AG04450 (cell line): Measurements from ENCODE around the gene SPATA6L. TPM values are rescaled to one million over a fixed set of nuclear protein-coding genes. Genes with fewer than 3 reads are reported as not detected.
"Not testable (repeated sequence)": the region's sequence is repeated elsewhere in the genome, so short reads cannot be mapped to it uniquely, and the experiment has no call there.

ENCODE experiments used
- CTCF ChIA-PET: fragments of 300-600, 350-600 bp; formaldehyde crosslinking; extraction: SDS; loops from one replicate; lab custom pipeline; 2022; ENCODE audit warnings: antibody characterized with exemption, inconsistent platforms; lab: Charles Lee
- POLR2A ChIA-PET: fragments of 350-600 bp; formaldehyde crosslinking; extraction: SDS; loops from one replicate; lab custom pipeline; 2021; ENCODE audit warnings: antibody characterized with exemption, inconsistent platforms; lab: Yijun Ruan, JAX
- DNase-seq: peaks from one replicate; pipeline ENCODE4 v3.0.0-alpha.2; 2011; ENCODE audit warnings: low read depth, low spot score
- H3K27ac ChIP-seq: one replicate; pipeline ENCODE4 v1.5.1; 2012; ENCODE audit warnings: low read depth, low read length, control low read depth
- H3K27me3 ChIP-seq: one replicate; pipeline ENCODE4 v1.6.0; 2012; ENCODE audit warnings: low read length; ENCODE audit not compliant: control insufficient read depth, insufficient read depth
- H3K4me3 ChIP-seq: 2 replicates; pipeline ENCODE4 v1.5.1; 2011; ENCODE audit warnings: mild to moderate bottlenecking, low read depth, low read length, control low read depth
- H3K9me3 ChIP-seq: 2 replicates; pipeline ENCODE4 v1.5.1; 2012; ENCODE audit warnings: low read length; ENCODE audit not compliant: control insufficient read depth, insufficient read depth
- polyA plus RNA-seq: library from polyadenylated mRNA; depleted of rRNA; stranded (reverse); fragments of >200 nt; gene quantifications from 2 replicates; pipeline ENCODE4 v1.2.3, GENCODE V29; 2011
- TF ChIP-seq, protein P1 (sequence below): IDR thresholded peaks from 2 replicates; pipeline ENCODE4 v1.5.1; 2011; ENCODE audit warnings: low read depth, low read length, control low read depth, inconsistent platforms

Gene SPATA6L
- polyA plus RNA-seq, 1 experiment, result 1.0 TPM

DNA sequence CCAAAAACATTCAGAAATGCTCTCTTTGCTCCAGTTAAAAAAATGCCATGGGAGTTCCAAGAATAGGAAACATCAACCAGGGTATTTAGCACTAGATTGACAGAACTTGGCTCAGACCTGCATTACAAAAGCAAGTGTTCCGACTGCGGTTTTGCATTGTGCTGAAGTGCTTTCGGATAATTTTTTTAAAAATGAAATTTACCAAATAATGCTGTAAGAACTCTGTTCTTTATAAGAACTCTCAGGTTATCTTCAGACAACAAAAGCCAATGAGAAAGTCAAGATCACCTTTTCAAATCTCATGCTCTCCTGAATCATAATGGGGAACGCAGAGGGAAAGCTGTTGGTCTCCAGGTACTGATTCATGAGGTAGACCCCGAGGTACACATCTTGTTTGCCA is 4.7 kb downstream of the SPATA6L start:
- DNase-seq, result no peak
- H3K27me3 ChIP-seq, result no peaks in the 10 kb centered on the region
- H3K9me3 ChIP-seq, result no peaks in the 10 kb centered on the region; the same call in 1 of the 2 replicates
- H3K4me3 ChIP-seq, result peak overlapping the region; percentile 76
- POLR2A ChIA-PET, result interaction anchor here (0.7 kb wide), 1 partner anchor 9 kb away, joined by 3 read pairs; no protein-coding TSS in a partner anchor
- TF ChIP-seq, protein P1, sequence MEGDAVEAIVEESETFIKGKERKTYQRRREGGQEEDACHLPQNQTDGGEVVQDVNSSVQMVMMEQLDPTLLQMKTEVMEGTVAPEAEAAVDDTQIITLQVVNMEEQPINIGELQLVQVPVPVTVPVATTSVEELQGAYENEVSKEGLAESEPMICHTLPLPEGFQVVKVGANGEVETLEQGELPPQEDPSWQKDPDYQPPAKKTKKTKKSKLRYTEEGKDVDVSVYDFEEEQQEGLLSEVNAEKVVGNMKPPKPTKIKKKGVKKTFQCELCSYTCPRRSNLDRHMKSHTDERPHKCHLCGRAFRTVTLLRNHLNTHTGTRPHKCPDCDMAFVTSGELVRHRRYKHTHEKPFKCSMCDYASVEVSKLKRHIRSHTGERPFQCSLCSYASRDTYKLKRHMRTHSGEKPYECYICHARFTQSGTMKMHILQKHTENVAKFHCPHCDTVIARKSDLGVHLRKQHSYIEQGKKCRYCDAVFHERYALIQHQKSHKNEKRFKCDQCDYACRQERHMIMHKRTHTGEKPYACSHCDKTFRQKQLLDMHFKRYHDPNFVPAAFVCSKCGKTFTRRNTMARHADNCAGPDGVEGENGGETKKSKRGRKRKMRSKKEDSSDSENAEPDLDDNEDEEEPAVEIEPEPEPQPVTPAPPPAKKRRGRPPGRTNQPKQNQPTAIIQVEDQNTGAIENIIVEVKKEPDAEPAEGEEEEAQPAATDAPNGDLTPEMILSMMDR, result no peak
- H3K27ac ChIP-seq, result no peak overlapping the region
- CTCF ChIA-PET, result interaction anchor here (0.6 to 1.5 kb wide), 5 partner anchors 11 to 79 kb away, joined by 3 to 4 read pairs (median 3); partner anchors contain the start of gene AK3

DNA sequence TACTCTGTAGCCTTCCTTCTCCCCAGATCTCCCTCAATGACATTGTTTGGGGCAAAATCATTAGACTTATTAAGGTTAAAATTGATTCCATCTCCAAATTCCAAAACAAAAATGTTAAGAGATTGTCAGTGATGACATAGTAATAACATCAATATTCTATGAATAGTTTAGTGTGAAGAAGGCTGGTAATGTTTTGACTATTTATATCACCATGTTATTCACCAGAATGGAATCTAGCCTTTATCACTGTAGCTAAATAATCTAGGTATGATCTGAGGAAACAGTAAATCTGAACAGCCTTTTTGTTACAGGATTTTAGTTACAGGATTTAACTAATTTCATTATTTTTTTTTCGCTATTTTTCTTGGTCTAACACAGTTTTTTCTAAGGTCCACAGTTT is 5.1 kb downstream of the SPATA6L start:
- CTCF ChIA-PET, result interaction anchor here (0.7 to 1.5 kb wide), 3 partner anchors 11 to 79 kb away, joined by 3 to 4 read pairs (median 3); partner anchors contain the start of gene AK3
- DNase-seq, result no peak

DNA sequence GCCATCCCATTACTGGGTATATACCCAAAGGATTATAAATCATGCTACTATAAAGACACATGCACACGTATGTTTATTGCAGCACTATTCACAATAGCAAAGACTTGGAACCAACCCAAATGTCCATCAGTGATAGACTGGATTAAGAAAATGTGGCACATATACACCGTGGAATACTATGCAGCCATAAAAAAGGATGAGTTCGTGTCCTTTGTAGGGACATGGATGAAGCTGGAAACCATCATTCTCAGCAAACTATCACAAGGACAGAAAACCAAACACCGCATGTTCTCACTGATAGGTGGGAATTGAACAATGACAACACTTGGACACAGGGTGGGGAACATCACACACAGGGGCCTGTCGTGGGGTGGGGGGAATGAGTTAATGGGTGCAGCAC is 5.6 kb downstream of the SPATA6L start:
- not testable (repeated sequence) for H3K4me3 ChIP-seq, H3K9me3 ChIP-seq, H3K27ac ChIP-seq, H3K27me3 ChIP-seq, DNase-seq
- ChIA-PET POLR2A (interaction anchor here (0.7 kb wide), 1 partner anchor 8 kb away, joined by 3 read pairs; no protein-coding TSS in a partner anchor), CTCF (interaction anchor here (0.7 to 1.5 kb wide), 2 partner anchors 56 to 80 kb away, joined by 3 to 4 read pairs; partner anchors contain the start of gene AK3)

More for the DNA sequence above, 5.1 kb downstream of the SPATA6L start:
- no peaks in the 10 kb centered on the region; the same call in 1 of the 2 replicates for H3K9me3 ChIP-seq
- TF ChIP-seq, protein P1, result no peak
- no peaks in the 10 kb centered on the region for H3K27me3 ChIP-seq
- no peak overlapping the region for H3K4me3 ChIP-seq
- H3K27ac ChIP-seq, result no peak overlapping the region
- POLR2A ChIA-PET, result interaction anchor here (0.7 kb wide), 1 partner anchor 8 kb away, joined by 3 read pairs; no protein-coding TSS in a partner anchor

DNA sequence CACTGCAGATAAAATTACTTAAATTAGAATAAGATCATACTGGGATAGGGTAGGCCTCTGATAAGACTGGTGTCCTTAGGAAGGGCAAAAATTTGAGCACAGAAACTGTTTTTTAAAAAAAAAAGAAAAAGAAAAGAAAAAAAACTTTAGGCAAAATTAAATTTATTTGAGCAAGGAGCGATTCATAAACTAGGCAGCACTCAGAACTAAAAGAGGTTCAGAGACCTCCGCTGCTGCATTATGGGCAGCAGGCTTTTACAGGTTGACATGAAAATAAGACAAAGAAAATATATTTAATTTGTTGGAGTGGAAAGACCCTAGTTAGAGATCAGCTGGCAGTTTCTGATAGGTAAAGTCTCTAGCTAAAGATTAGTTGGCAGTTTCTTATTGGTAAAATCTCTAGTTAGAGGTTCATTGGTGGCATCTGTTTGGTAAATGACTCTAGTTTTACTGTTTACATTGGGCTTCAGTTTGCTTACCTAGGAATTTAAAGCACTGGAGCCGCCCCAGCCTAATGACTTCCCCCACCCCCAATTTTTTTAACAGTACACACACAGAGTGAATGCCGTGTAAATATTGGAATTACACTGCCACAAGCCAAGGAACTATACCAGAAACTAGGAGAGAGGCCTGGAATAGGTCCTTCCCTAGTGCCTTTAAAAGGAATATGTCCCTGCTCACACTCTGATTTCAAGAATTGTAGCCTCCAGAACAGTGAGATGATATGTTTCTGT is 8.7 kb downstream of the SPATA6L start:
- no peak for DNase-seq
- POLR2A ChIA-PET, result no interaction called here
- CTCF ChIA-PET, result interaction anchor here (1.2 kb wide), 1 partner anchor 54 kb away, joined by 3 read pairs; no protein-coding TSS in a partner anchor

DNA sequence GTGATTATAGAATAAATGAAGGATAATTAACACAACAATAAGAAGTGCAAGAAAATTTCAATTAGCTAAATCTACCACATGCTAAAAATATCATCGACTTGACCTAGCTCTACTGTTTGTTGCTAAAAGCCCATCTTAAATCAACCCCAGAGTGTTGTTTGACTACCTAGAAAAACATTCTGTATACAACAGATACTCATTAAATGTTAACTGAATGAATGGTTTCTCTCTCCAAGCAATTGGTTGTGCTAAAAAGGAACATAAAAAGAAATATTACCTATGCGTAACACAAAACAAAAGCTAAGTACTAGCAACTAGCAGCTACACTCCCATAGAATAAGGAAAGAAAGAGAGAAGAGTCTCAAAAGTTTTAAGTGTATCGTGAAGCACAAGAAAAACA is 9.7 kb downstream of the SPATA6L start:
- no peak for DNase-seq
- no peak overlapping the region for H3K4me3 ChIP-seq
- TF ChIP-seq, protein P1, result no peak
- H3K27me3 ChIP-seq, result peaks cover 3% of the 10 kb centered on the region
- no peak overlapping the region for H3K27ac ChIP-seq
- ChIA-PET CTCF (interaction anchor here (0.5 to 1.2 kb wide), 3 partner anchors 53 to 1799 kb away, joined by 3 read pairs; no protein-coding TSS in a partner anchor), POLR2A (no interaction called here)
- H3K9me3 ChIP-seq, result no peaks in the 10 kb centered on the region

More for the DNA sequence above, 8.7 kb downstream of the SPATA6L start:
- peaks cover 3% of the 10 kb centered on the region for H3K27me3 ChIP-seq
- no peak overlapping the region for H3K27ac ChIP-seq
- H3K4me3 ChIP-seq, result no peak overlapping the region
- H3K9me3 ChIP-seq, result no peaks in the 10 kb centered on the region; the same call in 1 of the 2 replicates
- TF ChIP-seq, protein P1, result no peak

DNA sequence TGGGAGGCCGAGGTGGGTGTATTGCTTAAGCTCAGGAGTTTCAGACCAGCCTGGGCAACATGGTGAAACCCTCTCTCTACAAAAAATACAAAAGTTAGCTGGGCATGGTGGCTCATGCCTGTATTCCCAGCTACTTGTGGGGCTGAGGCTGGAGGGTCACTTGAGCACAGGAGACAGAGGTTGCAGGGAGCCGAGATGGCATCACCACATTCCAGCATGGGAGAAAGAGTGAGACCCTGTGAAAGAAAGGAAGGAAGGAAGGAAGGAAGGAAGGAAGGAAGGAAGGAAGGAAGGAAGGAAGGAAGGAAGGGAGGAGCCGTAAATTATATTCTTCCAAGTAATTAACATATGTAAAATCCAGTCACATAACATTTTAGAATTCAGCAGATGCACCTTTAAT is 10.1 kb downstream of the SPATA6L start:
- H3K9me3 ChIP-seq, H3K27me3 ChIP-seq, H3K27ac ChIP-seq, DNase-seq, H3K4me3 ChIP-seq, POLR2A ChIA-PET: not testable (repeated sequence)
- CTCF ChIA-PET, result interaction anchor here (0.7 kb wide), 1 partner anchor 1799 kb away, joined by 3 read pairs; no protein-coding TSS in a partner anchor
